ENCODE data around the gene PRSS27. TPM values are rescaled to one million over a fixed set of nuclear protein-coding genes. Genes with fewer than 3 reads are reported as not detected.
"Not testable (repeated sequence)": the region's sequence is repeated elsewhere in the genome, so short reads cannot be mapped to it uniquely, and the experiment has no call there.

Gene PRSS27
- total RNA-seq, 1 donor from 2014 or later: 3.1 TPM

DNA sequence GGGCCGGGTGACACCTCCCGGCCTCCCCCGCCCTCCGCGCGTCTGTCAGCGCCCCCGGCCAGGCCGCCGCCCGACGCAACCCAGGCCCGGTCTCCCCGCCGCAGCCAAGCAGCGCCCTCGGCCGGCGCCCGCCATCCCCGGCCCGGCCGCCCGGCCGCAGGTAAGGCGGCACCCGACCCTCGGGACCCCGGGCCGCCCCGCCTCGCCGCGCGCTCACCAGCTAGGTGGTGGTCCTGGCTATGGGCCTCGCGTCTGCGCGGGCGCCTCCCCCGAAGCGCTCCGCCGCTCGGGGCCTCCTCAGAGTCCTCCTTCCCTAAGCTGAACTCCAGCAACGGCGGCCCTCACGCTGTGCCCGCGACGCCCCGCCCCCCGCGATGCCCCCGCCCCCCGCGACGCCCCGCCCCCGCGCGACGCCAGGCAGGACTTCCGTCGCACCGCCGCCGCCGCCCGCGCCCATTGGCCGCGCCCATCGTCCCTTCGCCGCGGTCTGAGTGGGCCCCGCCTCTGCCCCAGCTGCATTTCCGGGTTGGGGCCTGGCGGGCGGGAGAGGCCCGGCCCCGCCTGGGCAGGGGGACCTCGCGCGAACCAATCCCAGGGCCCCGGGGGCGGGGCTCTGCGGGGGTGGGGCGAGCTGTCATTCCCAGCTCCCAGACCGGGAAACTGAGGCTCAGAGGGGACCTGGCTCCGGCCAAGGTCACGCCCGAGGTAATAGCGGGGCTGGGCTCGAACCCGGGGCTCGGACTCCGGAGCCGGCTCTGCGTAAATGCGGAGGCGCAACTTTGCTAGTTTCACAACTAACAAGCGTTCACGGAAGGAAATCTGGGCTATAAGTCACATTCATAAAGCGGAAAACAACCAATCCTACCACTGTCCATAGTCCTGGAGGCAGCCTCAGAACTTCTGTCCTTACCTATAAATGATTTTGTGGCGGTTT is 46.7 kb downstream of the PRSS27 start:
- peak; percentile 97 for DNase-seq (ENCODE audit: low spot score)

DNA sequence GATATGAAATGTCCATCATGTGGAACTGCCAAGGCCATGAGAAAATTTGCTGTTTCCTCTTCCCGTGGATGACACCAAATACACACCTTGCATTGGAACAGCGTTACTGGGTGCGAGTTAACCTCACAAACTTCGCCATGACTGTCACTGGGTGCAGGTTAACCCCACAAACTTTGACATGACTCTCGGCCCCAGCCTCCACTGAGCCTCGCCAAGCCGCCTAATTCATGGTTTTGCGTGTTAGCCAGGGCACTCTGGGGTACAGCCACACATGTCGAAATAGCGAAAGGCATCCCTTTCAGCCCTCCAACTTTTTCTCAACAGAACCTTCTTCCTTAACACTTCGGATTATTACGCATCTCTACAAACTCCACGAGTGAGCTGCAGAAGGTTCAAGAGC is 48.3 kb downstream of the PRSS27 start:
- DNase-seq (ENCODE audit: low spot score): no peak

DNA sequence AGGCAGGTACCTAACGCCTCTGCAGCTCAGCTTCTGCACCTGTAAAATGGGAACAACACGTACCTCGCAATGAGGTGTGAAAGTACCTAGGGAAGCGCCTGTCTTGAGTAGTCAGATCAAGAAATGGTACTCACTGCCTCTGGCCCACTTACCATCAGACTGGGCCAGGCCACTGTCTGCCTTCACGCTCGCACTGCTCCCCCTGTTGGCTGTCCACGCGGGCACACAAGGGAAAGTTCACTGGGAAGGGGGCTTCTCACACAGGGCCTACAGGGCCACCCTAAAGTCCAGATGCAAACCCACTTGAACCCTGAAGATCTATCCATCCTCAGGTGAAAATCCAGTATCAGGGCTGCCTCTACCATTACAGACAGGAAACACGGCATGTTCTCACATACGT is 48.8 kb downstream of the PRSS27 start:
- not testable (repeated sequence) for DNase-seq (ENCODE audit: low spot score)

DNA sequence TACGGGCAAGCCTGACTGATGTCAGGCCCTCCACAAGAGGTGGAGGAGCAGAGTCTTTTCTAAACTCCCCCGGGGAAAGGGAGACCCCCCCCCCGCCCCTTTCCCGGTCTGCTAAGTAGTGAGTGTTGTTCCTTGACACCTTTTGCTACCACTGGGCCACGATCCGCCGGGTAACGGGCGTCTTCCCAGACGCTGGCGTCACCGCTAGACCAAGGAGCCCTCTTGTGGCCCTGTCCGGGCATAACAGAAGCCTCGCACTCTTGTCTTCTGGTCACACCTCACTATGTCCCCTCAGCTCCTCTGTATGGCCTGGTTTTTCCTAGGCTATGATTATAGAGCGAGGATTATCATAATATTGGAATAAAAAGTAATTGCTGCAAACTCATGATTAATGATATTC is 50.0 kb downstream of the PRSS27 start:
- DNase-seq (ENCODE audit: low spot score): peak; percentile 76

DNA sequence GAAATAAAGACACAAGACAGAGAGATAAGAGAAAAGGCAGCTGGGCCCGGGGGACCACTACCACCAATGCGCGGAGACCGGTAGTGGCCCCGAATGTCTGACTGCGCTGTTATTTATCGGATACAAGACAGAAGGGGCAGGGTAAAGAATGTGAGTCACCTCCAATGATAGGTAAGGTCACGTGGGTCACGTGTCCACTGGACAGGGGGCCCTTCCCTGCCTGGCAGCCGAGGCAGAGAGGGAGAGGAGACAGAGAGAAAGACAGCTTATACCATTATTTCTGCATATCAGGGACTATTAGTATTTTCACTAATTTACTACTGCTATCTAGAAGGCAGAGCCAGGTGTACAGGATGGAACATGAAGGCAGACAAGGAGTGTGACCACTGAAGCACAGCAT is 50.4 kb downstream of the PRSS27 start:
- DNase-seq (ENCODE audit: low spot score): not testable (repeated sequence)

DNA sequence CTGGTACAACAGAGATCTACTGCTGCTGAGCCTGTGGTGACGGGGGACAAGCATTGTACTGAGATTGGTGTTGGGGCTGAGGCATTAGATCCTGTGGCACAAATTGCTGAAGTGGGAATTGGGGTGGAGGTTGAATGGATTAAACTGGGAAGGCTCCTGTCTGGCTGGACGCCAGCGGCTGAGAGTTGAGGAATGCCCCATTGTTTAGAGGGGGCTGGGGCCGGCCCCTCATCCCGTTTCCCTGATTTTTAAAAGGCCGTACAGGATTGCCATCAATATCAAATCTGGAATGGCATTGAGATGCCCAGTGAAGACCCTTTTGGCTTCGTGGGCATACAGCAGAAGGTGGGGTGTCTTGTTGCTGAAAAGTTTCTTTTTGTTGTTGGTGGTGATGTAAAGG is 53.4 kb downstream of the PRSS27 start:
- DNase-seq (ENCODE audit: low spot score): not testable (repeated sequence)

DNA sequence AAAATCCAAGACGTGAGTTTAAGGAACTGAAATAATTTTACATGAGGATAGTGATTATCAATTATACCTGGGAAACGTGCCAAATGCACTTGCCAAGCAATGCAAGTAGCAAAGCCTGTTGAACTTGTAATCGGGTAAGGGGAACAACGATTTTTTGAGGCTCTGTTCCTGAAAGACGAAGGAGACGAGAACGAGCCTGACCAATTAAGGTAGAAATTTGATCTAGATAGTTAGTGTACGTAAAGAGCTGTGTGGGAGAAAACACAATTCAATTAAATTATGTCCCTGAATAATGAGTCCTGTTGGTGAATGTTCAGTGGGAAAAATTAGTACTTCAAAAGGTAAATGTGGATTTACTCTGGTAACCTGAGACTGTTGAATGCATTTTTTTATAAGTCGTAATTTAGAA is 55.4 kb downstream of the PRSS27 start:
- DNase-seq (ENCODE audit: low spot score): no peak

DNA sequence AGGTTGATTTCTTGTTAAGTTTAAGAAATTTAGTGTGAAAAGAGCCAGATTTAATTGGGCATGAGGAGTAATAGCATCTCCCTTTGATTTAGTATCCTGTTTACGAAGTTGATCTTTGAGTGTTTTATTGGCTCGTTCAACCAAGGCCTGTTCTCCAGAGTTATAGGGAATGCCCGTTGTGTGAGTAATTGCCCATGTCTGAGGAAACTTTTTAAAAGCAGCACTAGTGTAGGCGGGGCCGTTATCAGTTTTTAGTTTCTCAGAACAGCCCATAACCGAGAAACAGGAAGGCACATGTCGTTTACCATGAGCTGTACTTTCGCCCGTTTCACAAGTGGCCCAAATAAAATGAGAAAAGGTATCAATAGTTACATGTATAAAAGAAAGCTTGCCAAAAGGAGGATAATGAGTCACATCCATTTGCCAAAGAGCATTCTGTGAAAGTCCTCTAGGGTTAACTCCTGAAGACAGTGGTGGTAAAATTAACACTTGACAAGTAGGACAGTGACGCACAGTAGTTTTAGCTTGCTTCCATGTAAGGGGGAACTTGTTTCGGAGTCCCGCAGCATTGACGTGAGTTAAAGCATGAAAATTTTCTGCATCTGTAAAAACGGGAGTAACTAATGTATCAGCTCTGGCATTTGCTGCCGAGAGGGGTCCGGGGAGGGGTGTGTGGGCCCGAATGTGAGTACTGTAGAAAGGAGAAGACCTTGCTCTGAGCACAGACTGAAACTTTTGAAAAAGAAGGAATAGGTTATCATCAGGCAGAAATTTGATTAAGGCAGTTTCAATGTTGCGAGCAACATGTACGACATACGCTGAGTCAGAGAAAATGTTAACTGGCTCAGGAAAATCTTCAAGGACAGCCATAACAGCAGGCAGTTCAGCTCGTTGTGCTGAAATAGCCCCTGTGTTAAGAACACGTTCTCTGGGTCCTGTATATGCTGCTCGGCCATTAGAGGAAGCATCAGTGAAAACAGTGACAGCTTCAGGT is 56.2 kb downstream of the PRSS27 start:
- DNase-seq (ENCODE audit: low spot score): no peak

Other genes starting within 250 kb of the PRSS27 start
- gene NTN3, start 248.9 kb downstream of the PRSS27 start, total RNA-seq: not detected
- gene TBC1D24, start 245.1 kb downstream of the PRSS27 start, total RNA-seq: 6.5 TPM
- 170 TPM for gene ATP6V0C, start 206.3 kb downstream of the PRSS27 start, total RNA-seq
- 23.2 TPM for gene AMDHD2, start 199.9 kb downstream of the PRSS27 start, total RNA-seq
- gene CEMP1, start 188.8 kb downstream of the PRSS27 start, total RNA-seq: 0.29 TPM
- 65.9 TPM for gene PDPK1, start 182.2 kb downstream of the PRSS27 start, total RNA-seq
- 17.5 TPM for gene KCTD5, start 37.7 kb downstream of the PRSS27 start, total RNA-seq
- gene SRRM2, start 32.4 kb upstream of the PRSS27 start, total RNA-seq: 669 TPM
- gene ELOB, start 57.1 kb upstream of the PRSS27 start, total RNA-seq: 274 TPM
- gene PRSS33, start 67.3 kb upstream of the PRSS27 start, total RNA-seq: not detected
- not detected for gene PRSS41, start 78.2 kb upstream of the PRSS27 start, total RNA-seq
- gene PRSS21, start 97.0 kb upstream of the PRSS27 start, total RNA-seq: 1.3 TPM
- 31.8 TPM for gene ZG16B, start 110.1 kb upstream of the PRSS27 start, total RNA-seq
- 41.2 TPM for gene PRSS22, start 137.9 kb upstream of the PRSS27 start, total RNA-seq
- 23.5 TPM for gene FLYWCH2, start 163.0 kb upstream of the PRSS27 start, total RNA-seq
- gene FLYWCH1, start 191.7 kb upstream of the PRSS27 start, total RNA-seq: 39.6 TPM
- not detected for gene KREMEN2, start 244.1 kb upstream of the PRSS27 start, total RNA-seq
- 4.5 TPM for gene PAQR4, start 249.1 kb upstream of the PRSS27 start, total RNA-seq